RWPE2 (cell line): ENCODE data around the gene PGS1.

Source experiments
- ATAC-seq: fragments of 200-7000 bp; cut with Tn5 transposase; 3 replicates; pipeline ENCODE4 v1.9.1; 2021; ENCODE audit warnings: low read depth
- DNase-seq: peaks from one replicate; pipeline ENCODE4 v3.0.0-alpha.2; 2020; ENCODE audit warnings: low spot score
- H3K27ac ChIP-seq: fragments of 450-650 bp; 2 replicates; pipeline ENCODE4 v1.5.1; 2017; ENCODE audit warnings: mild to moderate bottlenecking; ENCODE audit not compliant: poor library complexity, severe bottlenecking
- H3K27me3 ChIP-seq: fragments of 250-450 bp; sonication (Bioruptor Pico); 2 replicates; pipeline ENCODE4 v1.5.1; 2021; ENCODE audit warnings: mild to moderate bottlenecking, moderate library complexity; ENCODE audit not compliant: insufficient read depth, poor library complexity, severe bottlenecking
- H3K36me3 ChIP-seq: fragments of 250-450 bp; sonication (Bioruptor Pico); 2 replicates; pipeline ENCODE4 v1.5.1; 2020; ENCODE audit warnings: low read depth, mild to moderate bottlenecking, moderate library complexity
- H3K4me1 ChIP-seq: fragments of 250-450 bp; sonication (Bioruptor Pico); 2 replicates; pipeline ENCODE4 v1.5.1; 2021; ENCODE audit warnings: mild to moderate bottlenecking, moderate library complexity; ENCODE audit not compliant: insufficient read depth, poor library complexity, severe bottlenecking
- H3K4me3 ChIP-seq: fragments of 250-450 bp; sonication (Bioruptor Pico); 2 replicates; pipeline ENCODE4 v1.5.1; 2021; ENCODE audit warnings: mild to moderate bottlenecking, moderate library complexity; ENCODE audit not compliant: severe bottlenecking
- H3K9me3 ChIP-seq: fragments of 250-450 bp; sonication (Bioruptor Pico); 2 replicates; pipeline ENCODE4 v1.5.1; 2021; ENCODE audit warnings: mild to moderate bottlenecking, moderate library complexity; ENCODE audit not compliant: severe bottlenecking
- CTCF ChIP-seq: fragments of 450-650 bp; IDR thresholded peaks from one replicate; pipeline ENCODE4 v1.5.1; 2017; ENCODE audit warnings: mild to moderate bottlenecking, moderate library complexity; ENCODE audit not compliant: poor library complexity, severe bottlenecking

The PGS1 gene

GRCh38 chr17:78441271-78441971, 63.0 kb downstream of the PGS1 start:
- ATAC-seq: peak; percentile 26; the same call in 1 of the 3 replicates
- no peaks in the 10 kb centered on the region for H3K36me3 ChIP-seq
- no peak for DNase-seq
- no peak for TF ChIP-seq CTCF
- no peaks in the 10 kb centered on the region for H3K9me3 ChIP-seq
- H3K4me3 ChIP-seq: no peak overlapping the region
- no peaks in the 10 kb centered on the region for H3K4me1 ChIP-seq
- H3K27me3 ChIP-seq: no peaks in the 10 kb centered on the region
- no peak overlapping the region for H3K27ac ChIP-seq

DNA sequence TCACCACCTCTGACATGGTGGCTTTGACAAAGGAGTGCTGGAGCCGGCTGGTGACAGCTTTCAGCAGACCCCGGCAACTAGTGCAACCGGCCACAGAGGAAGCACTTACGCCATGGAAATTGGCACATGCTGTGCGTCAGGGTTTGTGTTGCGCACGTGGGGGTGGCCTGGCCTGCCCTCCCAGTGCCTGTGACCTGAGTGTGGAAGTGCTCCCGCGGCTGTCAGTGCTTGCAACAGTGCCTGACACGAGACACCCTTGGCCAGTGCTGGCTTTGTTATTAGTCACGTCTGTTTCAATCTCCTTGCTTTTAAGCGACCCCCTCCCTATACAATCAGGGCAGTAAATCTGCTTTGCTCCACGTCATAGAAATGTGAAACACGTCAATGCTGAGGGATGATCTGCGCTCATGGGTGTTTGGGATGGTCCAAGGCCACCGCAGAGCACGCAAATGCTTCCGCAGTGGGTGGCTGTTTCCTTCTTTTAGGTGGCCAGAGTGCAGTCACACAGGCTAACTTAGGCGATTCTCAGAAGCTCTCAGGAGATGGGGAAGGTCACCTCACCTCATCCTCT, 64.3 kb downstream of the PGS1 start:
- ATAC-seq: no peak
- no peak for DNase-seq

GRCh38 chr17:78444392-78444791, 65.9 kb downstream of the PGS1 start:
- ATAC-seq: no peak
- H3K36me3 ChIP-seq: no peaks in the 10 kb centered on the region
- no peak overlapping the region for H3K27ac ChIP-seq
- TF ChIP-seq CTCF: no peak
- DNase-seq: no peak
- no peaks in the 10 kb centered on the region for H3K9me3 ChIP-seq
- H3K27me3 ChIP-seq: no peaks in the 10 kb centered on the region
- no peaks in the 10 kb centered on the region for H3K4me1 ChIP-seq
- no peak overlapping the region for H3K4me3 ChIP-seq

More for the DNA sequence above, 64.3 kb downstream of the PGS1 start:
- Histone ChIP-seq H3K9me3 (no peaks in the 10 kb centered on the region), H3K27ac (no peak overlapping the region), H3K27me3 (no peaks in the 10 kb centered on the region), H3K4me3 (no peak overlapping the region), H3K36me3 (no peaks in the 10 kb centered on the region), H3K4me1 (no peaks in the 10 kb centered on the region)
- no peak for TF ChIP-seq CTCF

GRCh38 chr17:78446833-78447232, 68.4 kb downstream of the PGS1 start:
- H3K9me3 ChIP-seq: no peaks in the 10 kb centered on the region
- DNase-seq (no peak), ATAC-seq (no peak)
- TF ChIP-seq CTCF: no peak
- no peaks in the 10 kb centered on the region for H3K4me1 ChIP-seq
- no peaks in the 10 kb centered on the region for H3K27me3 ChIP-seq
- H3K27ac ChIP-seq: no peak overlapping the region
- H3K36me3 ChIP-seq: no peaks in the 10 kb centered on the region
- no peak overlapping the region for H3K4me3 ChIP-seq
